HG03066 (cell line): ENCODE results near the gene MACROH2A1.
A peak's percentile ranks its signal among the peaks of the same experiment; 100 is the strongest.
"Not testable (repeated sequence)": the region's sequence is repeated elsewhere in the genome, so short reads cannot be mapped to it uniquely, and the experiment has no call there.

Experiments
- ATAC-seq: cut with Tn5 transposase; IDR thresholded peaks from one replicate; pipeline ENCODE4 v1.9.1; 2021; ENCODE audit warnings: low read depth; ENCODE audit not compliant: unreplicated experiment

MACROH2A1 gene

GRCh38 chr5:135379046-135379654 is 19.9 kb downstream of the MACROH2A1 start:
- ATAC-seq = no peak

- ATAC-seq = no peak
These were observed 21.0 kb downstream of the MACROH2A1 start for GRCh38 chr5:135377751-135378680.

GRCh38 chr5:135376961-135377624 is 21.9 kb downstream of the MACROH2A1 start:
- ATAC-seq = peak; percentile 62

- ATAC-seq = no peak
These were observed 23.8 kb downstream of the MACROH2A1 start for GRCh38 chr5:135375040-135375793.

- no peak for ATAC-seq
These were observed 25.1 kb downstream of the MACROH2A1 start for GRCh38 chr5:135373736-135374515.

GRCh38 chr5:135372654-135373381 is 26.2 kb downstream of the MACROH2A1 start:
- no peak for ATAC-seq

GRCh38 chr5:135371622-135372232 is 27.3 kb downstream of the MACROH2A1 start:
- no peak for ATAC-seq

GRCh38 chr5:135369952-135370351 is 29.1 kb downstream of the MACROH2A1 start:
- no peak for ATAC-seq

- ATAC-seq = no peak
These were observed 31.5 kb downstream of the MACROH2A1 start for GRCh38 chr5:135367554-135367953.

GRCh38 chr5:135367076-135367475 is 32.0 kb downstream of the MACROH2A1 start:
- ATAC-seq = no peak

GRCh38 chr5:135365281-135365680 is 33.8 kb downstream of the MACROH2A1 start:
- no peak for ATAC-seq

- no peak for ATAC-seq
These were observed 34.4 kb downstream of the MACROH2A1 start for GRCh38 chr5:135364421-135365262.

GRCh38 chr5:135363342-135363741 is 35.7 kb downstream of the MACROH2A1 start:
- ATAC-seq = not testable (repeated sequence)

- ATAC-seq = no peak
These were observed 36.9 kb downstream of the MACROH2A1 start for GRCh38 chr5:135362102-135362501.

GRCh38 chr5:135360278-135361274 is 38.5 kb downstream of the MACROH2A1 start:
- ATAC-seq = no peak

- ATAC-seq = no peak
These were observed 39.5 kb downstream of the MACROH2A1 start for GRCh38 chr5:135359374-135360165.
